NCI-H2196 (cell line): ENCODE data around the gene OPTN.

Experiments used
- DNase-seq: peaks from one replicate; lab custom pipeline; 2025; ENCODE audit not compliant: unreplicated experiment; lab: John Stamatoyannopoulos, UW

Gene OPTN

DNA sequence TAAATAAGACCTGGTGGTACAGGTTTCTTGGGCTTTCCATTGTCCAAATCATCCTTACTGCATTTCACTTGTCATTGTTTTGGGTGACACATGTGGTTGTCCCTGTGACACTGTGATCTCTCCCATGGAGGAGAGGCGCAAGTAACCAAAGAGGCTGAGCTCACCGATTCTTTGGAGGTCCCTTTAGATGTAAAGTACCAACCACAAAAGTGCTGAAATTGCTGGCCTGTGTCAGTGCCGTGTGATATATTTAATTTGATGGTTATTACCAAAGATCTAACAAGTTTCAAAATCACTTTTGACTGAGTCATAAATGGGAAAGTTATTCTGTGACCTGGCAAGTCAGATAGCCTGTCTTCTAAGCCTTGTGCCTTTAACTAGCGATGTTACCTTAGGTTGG lies 80.8 kb downstream of the OPTN start:
- no peak for DNase-seq

DNA sequence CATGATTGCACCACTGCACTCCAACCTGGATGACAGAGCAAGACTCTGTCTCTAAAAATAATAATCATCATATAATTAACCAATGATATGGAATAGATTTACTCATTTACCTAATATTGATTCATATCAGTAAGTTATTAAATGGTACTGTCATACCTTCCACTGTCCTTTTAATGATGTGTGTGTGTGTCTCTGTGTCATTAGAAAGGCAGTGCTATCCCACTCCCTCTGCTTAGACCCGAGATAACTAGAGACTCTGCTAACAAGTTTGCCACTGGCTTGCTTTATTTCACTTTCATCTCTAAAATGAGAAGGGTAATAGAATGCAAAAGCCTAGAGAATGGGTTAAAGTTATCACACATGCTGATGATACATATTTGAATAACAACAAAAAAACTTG lies 82.5 kb downstream of the OPTN start:
- DNase-seq, result no peak

DNA sequence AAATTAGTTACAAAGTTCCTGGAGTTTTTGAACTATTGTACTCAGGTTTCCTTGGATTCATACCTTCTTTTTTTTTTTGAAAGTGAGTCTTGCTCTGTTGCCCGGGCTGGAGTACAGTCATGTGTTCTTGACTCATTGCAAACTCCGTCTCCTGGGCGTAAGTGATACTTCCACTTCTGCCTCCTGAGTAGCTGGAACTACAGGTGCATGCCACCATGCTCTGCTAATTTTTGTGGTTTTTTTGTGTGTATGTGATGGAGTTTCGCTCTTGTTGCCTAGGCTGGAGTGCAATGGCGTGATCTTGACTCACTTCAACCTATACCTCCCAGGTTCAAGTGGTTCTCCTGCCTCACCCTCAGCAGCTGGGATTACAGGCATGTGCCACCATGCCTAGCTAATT lies 83.7 kb downstream of the OPTN start:
- DNase-seq, result peak; percentile 15

DNA sequence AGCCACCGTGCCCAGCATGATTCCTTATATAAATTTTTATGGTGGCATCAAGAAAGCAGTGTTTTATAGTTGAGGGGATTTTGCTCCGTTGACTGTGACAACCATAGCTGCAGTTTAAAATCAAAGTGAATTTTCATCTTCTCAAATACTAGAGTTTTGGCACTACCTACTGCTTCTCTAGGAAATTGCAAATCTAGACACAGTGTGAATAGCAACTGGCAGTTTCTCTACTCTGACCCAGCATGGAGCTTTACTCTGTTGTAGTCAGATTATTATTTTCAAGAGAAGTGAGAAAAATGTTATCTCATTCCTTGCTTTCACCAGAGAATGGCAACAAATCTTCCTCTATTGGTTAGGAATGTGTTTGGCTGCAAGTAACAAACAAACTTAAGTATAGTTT lies 84.3 kb downstream of the OPTN start:
- no peak for DNase-seq

DNA sequence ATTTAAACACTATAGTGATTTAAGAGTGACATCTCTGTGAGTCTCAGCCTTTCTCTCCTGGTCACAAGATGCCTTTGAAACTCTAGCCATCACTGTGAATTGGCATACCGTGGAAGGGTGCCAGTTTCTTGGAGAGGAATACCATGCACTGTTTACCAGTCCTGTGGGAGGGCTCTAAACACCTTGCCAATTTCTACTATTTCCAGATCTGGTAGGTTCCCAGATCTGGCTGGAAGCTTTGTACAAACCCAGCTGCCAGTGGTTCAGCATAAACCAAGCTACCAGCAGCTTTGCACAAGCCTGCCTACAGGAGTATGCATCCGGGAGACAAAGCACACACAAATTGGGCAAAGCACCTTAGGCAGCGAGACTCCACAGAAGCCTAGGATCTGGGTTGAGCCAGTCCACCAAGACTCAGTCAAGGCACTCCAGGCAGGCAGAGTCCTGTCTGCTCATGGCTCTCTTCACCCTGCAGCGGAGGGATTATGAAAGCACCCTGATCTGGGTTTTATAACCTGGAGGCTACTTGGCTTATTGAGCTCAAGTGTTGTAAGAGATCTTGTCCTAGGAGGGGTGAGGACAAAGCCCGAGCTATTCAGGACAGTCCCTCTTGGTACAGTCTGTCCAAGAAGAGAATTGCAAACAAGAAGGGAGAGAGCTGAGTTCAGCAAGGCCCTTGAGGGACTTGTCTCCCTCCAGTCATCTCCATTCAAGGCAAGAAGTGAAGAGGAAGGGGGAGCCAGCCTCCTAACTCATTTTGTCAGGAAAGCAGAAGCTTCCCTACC lies 85.0 kb downstream of the OPTN start:
- DNase-seq, result peak; percentile 79

DNA sequence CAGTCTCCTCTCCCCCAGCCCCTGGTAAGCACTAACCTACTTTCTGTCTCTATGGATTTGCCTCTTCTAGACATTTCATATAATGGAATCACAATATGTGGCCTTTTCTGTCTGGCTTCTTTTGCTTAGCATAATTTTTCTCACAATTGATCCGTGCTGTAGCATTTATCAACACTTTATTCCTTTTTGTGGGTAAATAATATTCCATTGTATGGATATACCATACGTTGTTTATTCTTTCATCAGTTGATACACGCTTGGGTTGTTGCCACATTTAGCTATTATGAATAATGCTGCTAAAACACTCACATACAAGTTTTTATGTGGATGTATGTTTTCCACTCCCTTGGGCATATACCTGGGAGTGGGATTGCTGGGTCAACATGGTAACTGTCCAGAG lies 87.2 kb downstream of the OPTN start:
- DNase-seq, result no peak
